Suprapubic skin (tissue), 3 donors: Measurements from ENCODE around the gene CORO1C.

Experiments
- POLR2AphosphoS5 ChIP-seq, 3 donors: sonication (generic); formaldehyde crosslinking; IDR thresholded peaks; one replicate each; pipeline ENCODE4 v1.6.1; 2017; ENCODE audit warnings: antibody characterized with exemption in 3 of 3
- TF ChIP-seq, protein P1 (sequence below), 2 donors: fragments of 200-600 bp in 1 of 2; fragments of 450-650 bp in 1 of 2; sonication (generic) in 1 of 2; IDR thresholded peaks; one replicate each; pipeline ENCODE4 v1.5.1; 2016 to 2019; ENCODE audit warnings: antibody characterized with exemption in 2 of 2, mild to moderate bottlenecking in 1 of 2, moderate library complexity in 1 of 2

DNA sequence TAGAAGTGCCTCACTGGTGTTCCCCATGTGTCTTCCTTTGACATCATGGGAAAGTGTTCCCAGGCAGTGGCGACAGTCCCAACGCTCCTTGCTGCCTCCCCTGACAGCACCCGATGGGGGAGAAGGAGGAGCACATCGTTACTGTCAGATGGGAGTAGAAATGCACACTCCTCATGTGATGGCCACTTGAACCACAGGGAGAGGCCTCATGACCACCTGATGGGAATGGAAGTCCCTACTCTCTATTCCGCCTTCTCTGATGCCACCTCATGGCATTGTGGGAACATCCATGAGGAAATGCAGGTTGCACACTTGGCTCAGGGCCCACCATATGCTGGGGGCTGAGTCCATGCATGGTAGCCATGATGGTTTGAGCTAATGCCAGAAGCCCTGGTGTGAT, 14.3 kb upstream of the CORO1C start:
- no peak for TF ChIP-seq POLR2AphosphoS5 (IDR thresholded peaks at IDR 0.05)
- TF ChIP-seq, protein P1, sequence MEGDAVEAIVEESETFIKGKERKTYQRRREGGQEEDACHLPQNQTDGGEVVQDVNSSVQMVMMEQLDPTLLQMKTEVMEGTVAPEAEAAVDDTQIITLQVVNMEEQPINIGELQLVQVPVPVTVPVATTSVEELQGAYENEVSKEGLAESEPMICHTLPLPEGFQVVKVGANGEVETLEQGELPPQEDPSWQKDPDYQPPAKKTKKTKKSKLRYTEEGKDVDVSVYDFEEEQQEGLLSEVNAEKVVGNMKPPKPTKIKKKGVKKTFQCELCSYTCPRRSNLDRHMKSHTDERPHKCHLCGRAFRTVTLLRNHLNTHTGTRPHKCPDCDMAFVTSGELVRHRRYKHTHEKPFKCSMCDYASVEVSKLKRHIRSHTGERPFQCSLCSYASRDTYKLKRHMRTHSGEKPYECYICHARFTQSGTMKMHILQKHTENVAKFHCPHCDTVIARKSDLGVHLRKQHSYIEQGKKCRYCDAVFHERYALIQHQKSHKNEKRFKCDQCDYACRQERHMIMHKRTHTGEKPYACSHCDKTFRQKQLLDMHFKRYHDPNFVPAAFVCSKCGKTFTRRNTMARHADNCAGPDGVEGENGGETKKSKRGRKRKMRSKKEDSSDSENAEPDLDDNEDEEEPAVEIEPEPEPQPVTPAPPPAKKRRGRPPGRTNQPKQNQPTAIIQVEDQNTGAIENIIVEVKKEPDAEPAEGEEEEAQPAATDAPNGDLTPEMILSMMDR (IDR thresholded peaks at IDR 0.05): no peak
